Measurements from ENCODE around the gene MS4A15. TPM values are rescaled to one million over a fixed set of nuclear protein-coding genes. Genes with fewer than 3 reads are reported as not detected.

The MS4A15 gene
- total RNA-seq, 1 donor from 2014 or later: not detected

- H3K4me1 Mint-ChIP-seq (ENCODE audit: unreplicated experiment): peaks cover 32% of the 10 kb centered on the region
- no peak overlapping the region for H3K4me3 Mint-ChIP-seq (ENCODE audit: unreplicated experiment)
- no peak overlapping the region for H3K27ac Mint-ChIP-seq (ENCODE audit: unreplicated experiment)
- peaks cover 15% of the 10 kb centered on the region for H3K9me3 Mint-ChIP-seq (ENCODE audit: unreplicated experiment)
- no peak for TF ChIP-seq CTCF (IDR thresholded peaks at IDR 0.05; ENCODE audit: unreplicated experiment)
- DNase-seq (ENCODE audit: low spot score): no peak
- peaks cover 20% of the 10 kb centered on the region for H3K27me3 Mint-ChIP-seq (ENCODE audit: unreplicated experiment)
- peaks cover 10% of the 10 kb centered on the region for H3K36me3 Mint-ChIP-seq (ENCODE audit: low read depth, unreplicated experiment)
Observed at GRCh38 chr11:60741421-60741820, 15.2 kb upstream of the MS4A15 start.

- peaks cover 21% of the 10 kb centered on the region for H3K27me3 Mint-ChIP-seq (ENCODE audit: unreplicated experiment)
- peaks cover 36% of the 10 kb centered on the region for H3K4me1 Mint-ChIP-seq (ENCODE audit: unreplicated experiment)
- H3K4me3 Mint-ChIP-seq (ENCODE audit: unreplicated experiment): peak overlapping the region; percentile 3
- H3K9me3 Mint-ChIP-seq (ENCODE audit: unreplicated experiment): peaks cover 15% of the 10 kb centered on the region
- TF ChIP-seq CTCF (IDR thresholded peaks at IDR 0.05; ENCODE audit: unreplicated experiment): no peak
- no peak overlapping the region for H3K27ac Mint-ChIP-seq (ENCODE audit: unreplicated experiment)
- H3K36me3 Mint-ChIP-seq (ENCODE audit: low read depth, unreplicated experiment): peaks cover 10% of the 10 kb centered on the region
- no peak for DNase-seq (ENCODE audit: low spot score)
Observed at GRCh38 chr11:60743058-60743457, 13.6 kb upstream of the MS4A15 start.

- H3K9me3 Mint-ChIP-seq (ENCODE audit: unreplicated experiment): peaks cover 15% of the 10 kb centered on the region
- peaks cover 19% of the 10 kb centered on the region for H3K27me3 Mint-ChIP-seq (ENCODE audit: unreplicated experiment)
- H3K27ac Mint-ChIP-seq (ENCODE audit: unreplicated experiment): peak overlapping the region; percentile 97
- DNase-seq (ENCODE audit: low spot score): no peak
- H3K36me3 Mint-ChIP-seq (ENCODE audit: low read depth, unreplicated experiment): peaks cover 10% of the 10 kb centered on the region
- no peak for TF ChIP-seq CTCF (IDR thresholded peaks at IDR 0.05; ENCODE audit: unreplicated experiment)
- H3K4me1 Mint-ChIP-seq (ENCODE audit: unreplicated experiment): peaks cover 36% of the 10 kb centered on the region
- H3K4me3 Mint-ChIP-seq (ENCODE audit: unreplicated experiment): no peak overlapping the region
Observed at GRCh38 chr11:60744114-60744513, 12.6 kb upstream of the MS4A15 start.

- H3K4me1 Mint-ChIP-seq (ENCODE audit: unreplicated experiment): peaks cover 36% of the 10 kb centered on the region
- no peak overlapping the region for H3K4me3 Mint-ChIP-seq (ENCODE audit: unreplicated experiment)
- peaks cover 10% of the 10 kb centered on the region for H3K36me3 Mint-ChIP-seq (ENCODE audit: low read depth, unreplicated experiment)
Observed at GRCh38 chr11:60747359-60747873, 9.3 kb upstream of the MS4A15 start.

More at GRCh38 chr11:60747359-60747873, 9.3 kb upstream of the MS4A15 start:
- Mint-ChIP-seq H3K27me3 (ENCODE audit: unreplicated experiment) (peaks cover 16% of the 10 kb centered on the region), H3K27ac (ENCODE audit: unreplicated experiment) (no peak overlapping the region), H3K9me3 (ENCODE audit: unreplicated experiment) (peaks cover 10% of the 10 kb centered on the region)
- no peak for DNase-seq (ENCODE audit: low spot score)
- TF ChIP-seq CTCF (IDR thresholded peaks at IDR 0.05; ENCODE audit: unreplicated experiment): no peak
